Osteocyte (in vitro differentiated cells): Measurements from ENCODE around the gene AMN1. TPM values are rescaled to one million over a fixed set of nuclear protein-coding genes. Genes with fewer than 3 reads are reported as not detected.
"Not testable (repeated sequence)": the region's sequence is repeated elsewhere in the genome, so short reads cannot be mapped to it uniquely, and the experiment has no call there.

ENCODE experiments used
- DNase-seq: peaks from one replicate; pipeline ENCODE4 v3.0.0; 2021; ENCODE audit warnings: mixed read lengths; ENCODE audit not compliant: unreplicated experiment; ENCODE audit errors: extremely low spot score
- H3K27ac Mint-ChIP-seq: one replicate; pipeline ENCODE4 v1.8.0; 2021; ENCODE audit warnings: mild to moderate bottlenecking, mixed read lengths; ENCODE audit not compliant: unreplicated experiment
- H3K27me3 Mint-ChIP-seq: one replicate; pipeline ENCODE4 v1.8.0; 2021; ENCODE audit warnings: mixed read lengths; ENCODE audit not compliant: unreplicated experiment
- H3K36me3 Mint-ChIP-seq: one replicate; pipeline ENCODE4 v1.8.0; 2021; ENCODE audit warnings: mixed read lengths; ENCODE audit not compliant: unreplicated experiment
- H3K4me1 Mint-ChIP-seq: one replicate; pipeline ENCODE4 v1.8.0; 2021; ENCODE audit warnings: mixed read lengths; ENCODE audit not compliant: unreplicated experiment
- H3K4me3 Mint-ChIP-seq: one replicate; pipeline ENCODE4 v1.8.0; 2021; ENCODE audit warnings: mild to moderate bottlenecking, moderate library complexity, mixed read lengths; ENCODE audit not compliant: unreplicated experiment
- H3K9me3 Mint-ChIP-seq: one replicate; pipeline ENCODE4 v1.8.0; 2021; ENCODE audit warnings: mixed read lengths; ENCODE audit not compliant: unreplicated experiment
- CTCF ChIP-seq: fragments of 200-600 bp; sonication (generic); IDR thresholded peaks from 2 replicates; pipeline ENCODE4 v1.5.0; 2021; ENCODE audit warnings: antibody characterized with exemption, mild to moderate bottlenecking, moderate library complexity
- total RNA-seq: library from RNA; stranded (reverse); gene quantifications from 2 replicates; pipeline ENCODE4 v1.2.1, GENCODE V29; 2021

The AMN1 gene
- total RNA-seq, 1 donor from 2014 or later: 8.5 TPM

- no peak overlapping the region for H3K4me3 Mint-ChIP-seq
- no peaks in the 10 kb centered on the region for H3K36me3 Mint-ChIP-seq
- no peak for DNase-seq
- peaks cover 14% of the 10 kb centered on the region for H3K4me1 Mint-ChIP-seq
- TF ChIP-seq CTCF: no peak
- no peaks in the 10 kb centered on the region for H3K9me3 Mint-ChIP-seq
- no peaks in the 10 kb centered on the region for H3K27me3 Mint-ChIP-seq
- H3K27ac Mint-ChIP-seq: no peak overlapping the region
Observed at GRCh38 chr12:31742891-31743290, 14.1 kb upstream of the AMN1 start.

GRCh38 chr12:31740628-31741027 is 11.8 kb upstream of the AMN1 start:
- Mint-ChIP-seq H3K9me3 (no peaks in the 10 kb centered on the region), H3K4me3 (no peak overlapping the region), H3K4me1 (no peaks in the 10 kb centered on the region), H3K27ac (no peak overlapping the region), H3K36me3 (no peaks in the 10 kb centered on the region), H3K27me3 (no peaks in the 10 kb centered on the region)
- no peak for TF ChIP-seq CTCF
- DNase-seq: peak; percentile 13

GRCh38 chr12:31737763-31738162 is 8.9 kb upstream of the AMN1 start:
- no peak for TF ChIP-seq CTCF
- Mint-ChIP-seq H3K27me3 (no peaks in the 10 kb centered on the region), H3K4me1 (peaks cover 5% of the 10 kb centered on the region), H3K27ac (no peak overlapping the region), H3K9me3 (no peaks in the 10 kb centered on the region), H3K4me3 (no peak overlapping the region), H3K36me3 (no peaks in the 10 kb centered on the region)
- DNase-seq: no peak

- TF ChIP-seq CTCF: no peak
- Mint-ChIP-seq H3K9me3 (no peaks in the 10 kb centered on the region), H3K27me3 (no peaks in the 10 kb centered on the region), H3K4me3 (no peak overlapping the region), H3K4me1 (peaks cover 6% of the 10 kb centered on the region), H3K36me3 (no peaks in the 10 kb centered on the region), H3K27ac (no peak overlapping the region)
- DNase-seq: no peak
Observed at GRCh38 chr12:31737345-31737744, 8.5 kb upstream of the AMN1 start.

GRCh38 chr12:31736472-31736871 is 7.7 kb upstream of the AMN1 start:
- Mint-ChIP-seq H3K27ac (no peak overlapping the region), H3K4me1 (peaks cover 14% of the 10 kb centered on the region), H3K4me3 (no peak overlapping the region), H3K36me3 (no peaks in the 10 kb centered on the region), H3K9me3 (no peaks in the 10 kb centered on the region), H3K27me3 (no peaks in the 10 kb centered on the region)
- no peak for DNase-seq
- no peak for TF ChIP-seq CTCF

GRCh38 chr12:31733549-31734432 is 5.0 kb upstream of the AMN1 start:
- not testable (repeated sequence) for H3K4me3 Mint-ChIP-seq, H3K9me3 Mint-ChIP-seq, H3K27me3 Mint-ChIP-seq, H3K36me3 Mint-ChIP-seq, H3K27ac Mint-ChIP-seq, DNase-seq
- peaks cover 32% of the 10 kb centered on the region for H3K4me1 Mint-ChIP-seq
